Stimulated activated naive CD8-positive, alpha-beta T cell treated with anti-CD3 and anti-CD28 coated beads, Interleukin-15, amount 100 ng/mL, for 72 hours (primary cell): ENCODE data around the gene AOPEP.
"Not testable (repeated sequence)": the region's sequence is repeated elsewhere in the genome, so short reads cannot be mapped to it uniquely, and the experiment has no call there.

Source experiments
- ATAC-seq: fragments of 150-1000 bp; cut with Tn5 transposase; 2 replicates; pipeline ENCODE4 v1.10.0; 2021; ENCODE audit warnings: mild to moderate bottlenecking, moderate library complexity
- DNase-seq, 2 donors: peaks; one replicate each; pipeline ENCODE4 v3.0.0; 2021 to 2022
- H3K27ac Mint-ChIP-seq, 2 donors: one replicate each; pipeline ENCODE4 v1.8.0; 2022; ENCODE audit warnings: mild to moderate bottlenecking in 2 of 2, mixed read lengths in 2 of 2, moderate library complexity in 2 of 2
- H3K27me3 Mint-ChIP-seq: one replicate; pipeline ENCODE4 v1.8.0; 2022; ENCODE audit warnings: mixed read lengths
- H3K4me1 Mint-ChIP-seq: one replicate; pipeline ENCODE4 v1.8.0; 2022; ENCODE audit warnings: mild to moderate bottlenecking, mixed read lengths
- H3K4me3 Mint-ChIP-seq, 2 donors: one replicate each; pipeline ENCODE4 v1.8.0; 2022; ENCODE audit warnings: mild to moderate bottlenecking in 2 of 2, mixed read lengths in 2 of 2, moderate library complexity in 1 of 2
- H3K9me3 Mint-ChIP-seq, 2 donors: one replicate each; pipeline ENCODE4 v1.8.0; 2022; ENCODE audit warnings: mixed read lengths in 2 of 2

Gene AOPEP

GRCh38 chr9:94928691-94929368 lies 202.3 kb downstream of the AOPEP start:
- DNase-seq (no peak), ATAC-seq (no peak)
- H3K27ac Mint-ChIP-seq: no peak overlapping the region
- H3K9me3 Mint-ChIP-seq: no peaks in the 10 kb centered on the region
- no peaks in the 10 kb centered on the region for H3K4me1 Mint-ChIP-seq
- H3K27me3 Mint-ChIP-seq: no peaks in the 10 kb centered on the region
- no peak overlapping the region for H3K4me3 Mint-ChIP-seq

- Mint-ChIP-seq H3K4me3 (no peak overlapping the region), H3K4me1 (no peaks in the 10 kb centered on the region), H3K27ac (no peak overlapping the region), H3K27me3 (no peaks in the 10 kb centered on the region), H3K9me3 (no peaks in the 10 kb centered on the region)
- no peak for DNase-seq
- ATAC-seq: no peak
Measured at GRCh38 chr9:94929369-94929756, 202.9 kb downstream of the AOPEP start.

GRCh38 chr9:94931036-94931633 lies 204.6 kb downstream of the AOPEP start:
- Mint-ChIP-seq H3K4me3 (no peak overlapping the region), H3K4me1 (no peaks in the 10 kb centered on the region), H3K27ac (no peak overlapping the region), H3K27me3 (no peaks in the 10 kb centered on the region), H3K9me3 (no peaks in the 10 kb centered on the region)
- ATAC-seq (no peak), DNase-seq (no peak)

- Mint-ChIP-seq H3K9me3 (no peaks in the 10 kb centered on the region), H3K4me3 (no peak overlapping the region), H3K4me1 (no peaks in the 10 kb centered on the region), H3K27ac (no peak overlapping the region), H3K27me3 (no peaks in the 10 kb centered on the region)
- ATAC-seq: no peak
- no peak for DNase-seq
Measured at GRCh38 chr9:94931740-94932139, 205.2 kb downstream of the AOPEP start.

GRCh38 chr9:94932652-94933510 lies 206.4 kb downstream of the AOPEP start:
- ATAC-seq: no peak
- H3K27ac Mint-ChIP-seq: peak overlapping the region in 1 of 2 donors; percentile 50
- H3K27me3 Mint-ChIP-seq: no peaks in the 10 kb centered on the region

GRCh38 chr9:94933511-94933828 lies 207.0 kb downstream of the AOPEP start:
- peaks cover 6% of the 10 kb centered on the region for H3K4me1 Mint-ChIP-seq
- H3K27ac Mint-ChIP-seq: no peak overlapping the region
- no peak for ATAC-seq
- DNase-seq: no peak
- no peak overlapping the region for H3K4me3 Mint-ChIP-seq
- no peaks in the 10 kb centered on the region for H3K9me3 Mint-ChIP-seq
- H3K27me3 Mint-ChIP-seq: no peaks in the 10 kb centered on the region

More at GRCh38 chr9:94932652-94933510, 206.4 kb downstream of the AOPEP start:
- H3K4me3 Mint-ChIP-seq: no peak overlapping the region
- H3K4me1 Mint-ChIP-seq: peaks cover 6% of the 10 kb centered on the region
- no peaks in the 10 kb centered on the region for H3K9me3 Mint-ChIP-seq
- no peak for DNase-seq

GRCh38 chr9:94934816-94935328 lies 208.4 kb downstream of the AOPEP start:
- no peaks in the 10 kb centered on the region for H3K27me3 Mint-ChIP-seq
- ATAC-seq (no peak), DNase-seq (no peak)
- H3K4me3 Mint-ChIP-seq: no peak overlapping the region
- no peaks in the 10 kb centered on the region for H3K9me3 Mint-ChIP-seq
- H3K4me1 Mint-ChIP-seq: peaks cover 6% of the 10 kb centered on the region
- no peak overlapping the region for H3K27ac Mint-ChIP-seq

- ATAC-seq: no peak
Measured at GRCh38 chr9:94935396-94935795, 208.9 kb downstream of the AOPEP start.

GRCh38 chr9:94936419-94936818 lies 209.9 kb downstream of the AOPEP start:
- no peaks in the 10 kb centered on the region for H3K9me3 Mint-ChIP-seq
- peaks cover 6% of the 10 kb centered on the region for H3K4me1 Mint-ChIP-seq
- no peak overlapping the region for H3K4me3 Mint-ChIP-seq
- ATAC-seq (no peak), DNase-seq (no peak)
- H3K27ac Mint-ChIP-seq: no peak overlapping the region
- no peaks in the 10 kb centered on the region for H3K27me3 Mint-ChIP-seq

More at GRCh38 chr9:94935396-94935795, 208.9 kb downstream of the AOPEP start:
- Mint-ChIP-seq H3K4me1 (peaks cover 6% of the 10 kb centered on the region), H3K27me3 (no peaks in the 10 kb centered on the region), H3K4me3 (no peak overlapping the region), H3K27ac (no peak overlapping the region), H3K9me3 (no peaks in the 10 kb centered on the region)
- no peak for DNase-seq

- Mint-ChIP-seq H3K4me3 (no peak overlapping the region), H3K9me3 (no peaks in the 10 kb centered on the region), H3K27me3 (no peaks in the 10 kb centered on the region), H3K4me1 (peaks cover 6% of the 10 kb centered on the region), H3K27ac (no peak overlapping the region)
- ATAC-seq (no peak), DNase-seq (no peak)
Measured at GRCh38 chr9:94937214-94937903, 210.9 kb downstream of the AOPEP start.

GRCh38 chr9:94938384-94938783 lies 211.9 kb downstream of the AOPEP start:
- Mint-ChIP-seq H3K27ac (peak overlapping the region in 1 of 2 donors; percentile 93), H3K4me3 (no peak overlapping the region), H3K27me3 (no peaks in the 10 kb centered on the region), H3K9me3 (no peaks in the 10 kb centered on the region), H3K4me1 (peaks cover 6% of the 10 kb centered on the region)
- no peak for DNase-seq
- no peak for ATAC-seq

- not testable (repeated sequence) for H3K27ac Mint-ChIP-seq, ATAC-seq, H3K4me3 Mint-ChIP-seq, H3K27me3 Mint-ChIP-seq, DNase-seq, H3K4me1 Mint-ChIP-seq, H3K9me3 Mint-ChIP-seq
Measured at GRCh38 chr9:94940296-94940695, 213.8 kb downstream of the AOPEP start.

GRCh38 chr9:94941211-94941875 lies 214.8 kb downstream of the AOPEP start:
- H3K4me3 Mint-ChIP-seq: no peak overlapping the region
- no peak for DNase-seq
- no peaks in the 10 kb centered on the region for H3K27me3 Mint-ChIP-seq
- H3K9me3 Mint-ChIP-seq: no peaks in the 10 kb centered on the region
- H3K4me1 Mint-ChIP-seq: peaks cover 6% of the 10 kb centered on the region
- H3K27ac Mint-ChIP-seq: peak overlapping the region in 1 of 2 donors; percentile 19
- ATAC-seq: no peak

- Mint-ChIP-seq H3K4me1 (peaks cover 11% of the 10 kb centered on the region), H3K9me3 (no peaks in the 10 kb centered on the region), H3K4me3 (no peak overlapping the region), H3K27ac (no peak overlapping the region), H3K27me3 (no peaks in the 10 kb centered on the region)
- ATAC-seq: no peak
- no peak for DNase-seq
Measured at GRCh38 chr9:94944626-94945025, 218.1 kb downstream of the AOPEP start.
